GM12865 (cell line): Measurements from ENCODE around the gene SLC35F5.
A peak's percentile ranks its signal among the peaks of the same experiment; 100 is the strongest.

Experiments used
- DNase-seq: peaks from one replicate; pipeline ENCODE4 v3.0.0; 2010; ENCODE audit warnings: low read depth
- H3K4me3 ChIP-seq: 2 replicates; pipeline ENCODE4 v1.5.1; 2011; ENCODE audit warnings: mild to moderate bottlenecking, low read depth, low read length, control low read depth
- TF ChIP-seq, protein P1 (sequence below): IDR thresholded peaks from 2 replicates; pipeline ENCODE4 v1.5.1; 2011; ENCODE audit warnings: low read length, control low read depth, low read depth, inconsistent platforms; ENCODE audit not compliant: insufficient read depth; ENCODE audit errors: missing control alignments

The SLC35F5 gene

DNA sequence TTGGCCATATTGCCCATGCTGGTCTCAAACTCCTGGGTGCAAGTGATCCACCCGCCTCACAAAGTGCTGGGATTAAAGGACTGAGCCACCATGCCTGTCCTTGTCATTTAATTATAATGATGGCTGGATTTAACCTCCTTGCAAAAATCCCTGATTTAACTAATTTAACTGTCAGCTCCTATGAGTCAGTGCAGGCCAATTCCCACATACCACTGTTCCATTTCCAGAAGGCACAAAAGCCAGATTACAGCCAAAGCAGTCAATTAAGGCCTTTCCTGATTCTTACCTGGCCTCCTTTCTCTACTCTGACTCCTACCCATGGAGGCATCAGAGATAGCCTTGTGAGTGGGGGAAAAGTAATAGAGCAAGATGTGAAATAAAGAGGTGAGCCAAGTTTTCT lies 12.3 kb upstream of the SLC35F5 start:
- TF ChIP-seq, protein P1, sequence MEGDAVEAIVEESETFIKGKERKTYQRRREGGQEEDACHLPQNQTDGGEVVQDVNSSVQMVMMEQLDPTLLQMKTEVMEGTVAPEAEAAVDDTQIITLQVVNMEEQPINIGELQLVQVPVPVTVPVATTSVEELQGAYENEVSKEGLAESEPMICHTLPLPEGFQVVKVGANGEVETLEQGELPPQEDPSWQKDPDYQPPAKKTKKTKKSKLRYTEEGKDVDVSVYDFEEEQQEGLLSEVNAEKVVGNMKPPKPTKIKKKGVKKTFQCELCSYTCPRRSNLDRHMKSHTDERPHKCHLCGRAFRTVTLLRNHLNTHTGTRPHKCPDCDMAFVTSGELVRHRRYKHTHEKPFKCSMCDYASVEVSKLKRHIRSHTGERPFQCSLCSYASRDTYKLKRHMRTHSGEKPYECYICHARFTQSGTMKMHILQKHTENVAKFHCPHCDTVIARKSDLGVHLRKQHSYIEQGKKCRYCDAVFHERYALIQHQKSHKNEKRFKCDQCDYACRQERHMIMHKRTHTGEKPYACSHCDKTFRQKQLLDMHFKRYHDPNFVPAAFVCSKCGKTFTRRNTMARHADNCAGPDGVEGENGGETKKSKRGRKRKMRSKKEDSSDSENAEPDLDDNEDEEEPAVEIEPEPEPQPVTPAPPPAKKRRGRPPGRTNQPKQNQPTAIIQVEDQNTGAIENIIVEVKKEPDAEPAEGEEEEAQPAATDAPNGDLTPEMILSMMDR = no peak
- H3K4me3 ChIP-seq = no peak overlapping the region
- no peak for DNase-seq

DNA sequence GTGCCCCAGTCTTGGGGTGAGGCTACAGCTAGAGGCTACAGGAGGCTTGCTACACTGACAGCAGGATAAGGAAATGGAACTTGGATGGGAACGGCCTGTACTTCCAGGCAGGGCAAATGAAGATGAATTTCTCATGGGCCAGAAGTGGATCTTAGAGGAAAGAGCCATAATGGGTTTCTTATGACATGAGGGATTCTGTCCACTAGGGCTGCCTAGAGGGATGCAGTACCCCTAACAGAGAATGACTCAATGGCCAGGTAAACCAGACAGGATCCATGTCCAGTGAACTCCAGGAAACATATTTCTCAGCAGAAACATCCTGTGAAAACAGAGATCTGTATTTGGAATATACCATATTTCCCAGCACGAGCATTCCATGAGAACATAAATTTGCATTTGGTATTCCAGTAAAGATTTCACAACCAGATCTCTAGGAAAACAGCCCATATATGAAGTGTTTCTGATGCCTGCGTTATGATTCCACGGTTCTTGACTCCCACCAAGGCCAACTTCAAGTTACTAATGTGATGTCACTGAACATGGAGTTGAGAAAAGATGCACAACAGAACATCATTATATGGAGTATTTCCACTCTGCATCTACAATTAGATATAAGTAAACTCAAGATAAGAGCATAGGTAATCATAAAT lies 11.5 kb upstream of the SLC35F5 start:
- H3K4me3 ChIP-seq = no peak overlapping the region
- no peak for DNase-seq
- TF ChIP-seq, protein P1 = no peak

DNA sequence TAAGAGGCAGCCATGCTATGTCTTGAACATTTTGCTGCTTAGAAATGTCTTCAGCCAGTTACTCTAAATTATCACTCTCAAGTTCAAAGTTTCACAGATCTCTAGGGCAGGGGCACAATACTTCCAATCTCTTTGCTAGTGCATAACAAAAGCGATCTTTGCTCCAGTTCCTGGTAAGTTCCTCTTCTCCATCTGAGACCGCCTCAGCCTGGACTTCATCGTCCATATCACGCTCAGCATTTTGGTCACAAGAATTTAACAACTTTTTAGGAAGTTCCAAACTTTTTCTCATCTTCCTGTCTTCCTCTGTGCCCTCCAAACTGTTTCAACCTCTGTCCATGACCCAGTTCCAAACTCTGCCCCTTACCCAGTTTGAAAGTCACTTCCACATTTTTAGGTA lies 8.8 kb upstream of the SLC35F5 start:
- H3K4me3 ChIP-seq = no peak overlapping the region
- no peak for DNase-seq

DNA sequence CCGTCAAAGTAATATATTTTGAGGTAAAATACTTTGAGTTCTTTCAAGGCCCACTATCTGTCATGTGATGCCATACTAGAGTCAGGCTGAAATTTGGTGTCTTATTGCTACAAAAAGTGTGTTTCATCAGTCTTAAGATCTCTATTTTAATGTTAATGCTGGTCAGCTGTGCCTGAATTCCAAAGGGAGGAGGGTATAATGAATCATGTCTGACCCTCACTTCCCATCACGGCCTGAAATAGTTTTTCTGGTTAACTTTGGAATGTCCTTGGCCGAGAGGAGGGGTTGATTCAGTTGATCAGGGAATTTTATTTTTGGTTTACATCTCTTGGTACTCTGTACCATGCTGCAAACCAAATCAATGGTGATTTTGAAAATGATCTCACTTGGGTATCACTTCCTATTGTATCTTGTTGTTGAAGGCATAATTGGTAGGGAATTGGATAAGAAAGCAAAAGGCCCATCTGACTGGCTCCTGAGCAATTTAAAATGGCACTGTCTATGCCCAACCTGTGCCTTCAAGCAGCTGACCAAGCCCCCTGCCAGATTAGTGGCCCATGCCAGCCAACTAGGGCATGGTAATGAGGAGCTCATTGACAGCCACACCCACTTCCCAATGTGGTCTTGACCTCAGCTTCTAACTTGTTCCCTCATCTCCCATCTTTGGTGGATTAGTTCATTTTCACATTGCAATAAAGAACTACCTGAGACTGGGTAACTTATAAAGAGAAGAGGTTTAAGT lies 6.1 kb upstream of the SLC35F5 start:
- H3K4me3 ChIP-seq = no peak overlapping the region
- TF ChIP-seq, protein P1 = no peak
- DNase-seq = no peak

More for the DNA sequence above, 8.8 kb upstream of the SLC35F5 start:
- TF ChIP-seq, protein P1 = no peak

DNA sequence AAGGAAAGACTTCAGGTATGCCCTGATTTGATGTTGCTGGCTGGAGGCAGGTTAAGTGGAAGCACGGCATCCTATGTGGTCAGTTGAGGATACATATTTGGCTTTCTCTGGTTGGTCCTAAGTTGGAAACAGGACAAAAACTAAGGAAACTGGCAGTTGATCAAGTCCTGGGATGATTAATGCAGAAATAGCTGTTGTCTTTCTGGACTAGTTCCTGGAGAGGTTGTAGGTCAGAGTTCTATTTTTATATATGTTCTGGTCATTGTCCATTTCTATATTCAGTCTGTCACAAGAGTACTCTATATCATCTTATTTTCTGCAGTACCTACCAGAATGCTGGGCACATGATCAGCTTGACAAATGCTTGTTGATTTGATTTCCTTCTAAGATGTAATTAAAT lies 4.0 kb upstream of the SLC35F5 start:
- DNase-seq = no peak
- TF ChIP-seq, protein P1 = no peak
- no peak overlapping the region for H3K4me3 ChIP-seq

DNA sequence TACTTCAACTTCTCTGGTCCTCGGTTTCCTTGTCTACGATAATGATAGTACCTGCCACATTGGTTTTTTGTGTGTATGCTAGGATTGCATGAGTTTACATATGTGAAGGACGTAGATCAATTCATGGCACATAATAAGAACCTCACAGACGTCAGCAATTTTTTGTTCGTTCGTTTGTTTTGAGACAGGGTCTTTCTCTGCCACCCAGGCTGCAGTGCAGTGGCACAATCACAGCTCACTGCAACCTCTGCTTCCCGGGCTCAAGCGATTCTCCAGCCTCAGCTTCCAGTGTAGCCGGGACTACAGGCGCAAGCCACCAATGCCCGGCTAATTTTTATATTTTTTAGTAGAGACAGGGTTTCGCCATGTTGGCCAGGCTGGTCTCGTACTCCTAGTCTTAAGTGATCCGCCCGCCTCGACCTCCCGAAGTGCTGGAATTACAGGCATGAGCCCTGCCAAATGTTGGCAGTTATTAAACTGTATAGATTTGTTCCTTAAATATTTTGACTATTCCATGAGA lies 756 bp upstream of the SLC35F5 start:
- peak overlapping the region; percentile 95 for H3K4me3 ChIP-seq
- TF ChIP-seq, protein P1 = no peak
- no peak for DNase-seq
